Measurements from ENCODE around the gene CACNG4.

GRCh38 chr17:66948061-66948750 lies 16.3 kb upstream of the CACNG4 start:
- TF ChIP-seq TSHZ2 (CRISPR knock-in tag; IDR thresholded peaks at IDR 0.05) (no peak), ZFP30 (CRISPR knock-in tag; IDR thresholded peaks at IDR 0.05) (no peak), BACH2 (CRISPR knock-in tag; IDR thresholded peaks at IDR 0.05; ENCODE audit: borderline replicate concordance) (no peak)

All from SK-N-SH treated with all-trans-retinoic acid at 6 μM for 48 hours (cell line).